ENCODE data around the gene ZBTB43.

ZBTB43 gene

DNA sequence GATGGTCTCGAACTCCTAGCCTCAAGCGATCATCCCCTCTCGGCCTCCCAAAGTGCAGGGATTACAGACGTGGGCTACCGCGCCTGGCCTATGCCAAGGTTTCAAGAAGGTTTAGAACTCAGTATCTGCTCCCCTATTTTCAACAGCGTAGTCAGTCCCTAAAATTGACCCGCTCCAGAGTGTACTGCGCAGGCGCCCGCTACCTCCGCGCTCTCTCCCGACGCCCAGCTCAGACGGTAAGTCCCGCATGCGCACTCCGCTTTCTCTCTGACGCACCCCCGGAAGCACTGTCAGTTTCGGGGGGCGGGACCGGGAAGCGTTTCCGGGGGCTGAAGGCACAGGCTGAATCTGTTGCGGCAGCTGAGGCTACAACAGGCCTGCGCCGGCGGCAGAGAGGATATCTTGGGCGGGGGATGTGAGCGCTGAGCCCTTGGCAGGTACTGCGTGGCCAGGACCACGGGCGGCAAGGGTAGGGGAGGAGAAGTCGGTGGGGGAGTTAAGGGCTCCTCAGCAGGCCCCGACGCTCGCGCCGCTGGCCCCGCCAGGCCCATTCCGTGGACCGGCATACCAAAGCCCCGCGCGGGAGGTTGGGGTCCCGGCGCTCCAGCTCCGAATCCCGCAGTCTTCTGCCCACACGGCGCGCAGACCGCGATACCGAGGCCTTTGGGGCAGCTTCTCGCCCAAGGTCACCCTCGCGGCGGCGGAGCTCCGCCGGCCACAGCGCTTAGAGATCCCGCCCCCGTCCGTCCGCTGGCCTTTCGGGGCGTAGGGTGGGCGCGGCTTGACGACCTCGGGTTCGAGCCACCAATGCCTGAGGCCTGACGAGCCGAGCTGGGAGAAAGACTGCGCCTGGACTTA lies at the start of gene ZBTB43:
Gene ZBTB43 (plus strand): TSS at position 345 of the 858 bp plus-strand sequence. CDS start 27,470 bp downstream, outside the sequence.
- DNase-seq (ENCODE audit: low read depth, low spot score) = peak; percentile 83
- Histone ChIP-seq H3K27ac (peak within 1 kb of the TSS; percentile 59; the same call in 1 of the 2 replicates), H3K36me3 (ENCODE audit: insufficient read depth, low read length) (peaks cover 9% of the 10 kb centered on the region), H3K4me3 (peak within 1 kb of the TSS; percentile 80), H3K9me3 (ENCODE audit: low read depth, low read length) (no peaks in the 10 kb centered on the region), H3K9ac (ENCODE audit: insufficient read length) (peak within 1 kb of the TSS; percentile 89)
- TF ChIP-seq POLR2AphosphoS5 (IDR thresholded peaks at IDR 0.05; ENCODE audit: borderline replicate concordance, low read depth, low read length) (peak; percentile 88), FOXP2 (optimal IDR thresholded peaks at IDR 0.05; ENCODE audit: control extremely low read depth, extremely low read length, insufficient read depth) (peak; percentile 67), EZH2 (IDR thresholded peaks at IDR 0.05) (no peak)

DNA sequence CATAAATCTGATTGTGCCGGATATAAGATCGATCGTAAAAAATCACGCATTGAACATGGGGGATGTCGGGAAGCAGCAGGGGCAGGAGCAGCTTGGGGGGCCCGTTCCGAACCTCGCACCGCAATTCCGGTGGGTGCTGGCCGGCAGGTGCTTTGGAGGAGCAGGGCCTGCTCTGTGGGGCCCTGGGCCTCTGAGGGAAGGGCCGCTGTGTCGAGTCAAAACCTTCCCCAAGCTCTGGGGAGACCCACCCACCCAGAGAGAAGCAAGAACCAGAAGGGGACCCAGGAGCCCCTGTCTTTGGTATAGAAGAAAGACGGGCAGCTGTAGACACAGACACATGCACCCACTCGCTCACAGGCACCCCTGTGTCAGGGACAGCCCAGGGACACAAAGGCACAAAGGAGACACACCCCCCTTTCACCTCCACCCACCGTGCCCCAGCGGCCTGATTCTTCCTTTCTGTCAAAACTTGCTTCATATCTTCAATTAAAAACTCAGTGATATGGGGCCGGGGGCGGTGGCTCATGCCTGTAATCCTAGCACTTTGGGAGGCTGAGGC lies 49.4 kb upstream of the ZBTB43 start:
- Histone ChIP-seq H3K36me3 (ENCODE audit: insufficient read depth, low read length) (no peaks in the 10 kb centered on the region), H3K4me3 (peak overlapping the region; percentile 8; the same call in 1 of the 2 replicates), H3K9ac (ENCODE audit: insufficient read length) (no peak overlapping the region), H3K9me3 (ENCODE audit: low read depth, low read length) (no peaks in the 10 kb centered on the region), H3K27ac (no peak overlapping the region)
- no peak for DNase-seq (ENCODE audit: low read depth, low spot score)
- TF ChIP-seq EZH2 (IDR thresholded peaks at IDR 0.05) (no peak), FOXP2 (optimal IDR thresholded peaks at IDR 0.05; ENCODE audit: control extremely low read depth, extremely low read length, insufficient read depth) (no peak), POLR2AphosphoS5 (IDR thresholded peaks at IDR 0.05; ENCODE audit: borderline replicate concordance, low read depth, low read length) (no peak)

DNA sequence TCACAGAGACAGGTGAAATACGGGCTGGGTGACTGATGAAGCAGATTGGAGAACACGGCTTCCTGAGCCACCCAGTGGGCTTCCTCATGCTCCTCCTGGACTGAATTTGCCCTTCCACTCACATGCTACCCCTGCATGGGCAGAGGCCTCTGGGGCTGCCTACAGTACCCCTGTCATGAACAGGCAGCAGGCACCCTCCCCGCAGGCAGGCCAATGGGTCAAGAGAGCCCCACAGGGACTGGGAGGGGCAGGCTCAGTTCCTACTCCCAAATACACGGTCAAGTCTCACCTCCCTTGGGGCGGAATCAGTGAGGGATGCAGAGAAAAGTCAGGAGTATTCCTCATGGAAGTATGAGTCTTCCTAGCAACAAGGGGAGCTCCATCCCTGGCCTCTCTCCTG lies 48.6 kb upstream of the ZBTB43 start:
- DNase-seq (ENCODE audit: low read depth, low spot score) = no peak
- H3K9me3 ChIP-seq (ENCODE audit: low read depth, low read length) = no peaks in the 10 kb centered on the region
- H3K36me3 ChIP-seq (ENCODE audit: insufficient read depth, low read length) = no peaks in the 10 kb centered on the region
- no peak for TF ChIP-seq FOXP2 (optimal IDR thresholded peaks at IDR 0.05; ENCODE audit: control extremely low read depth, extremely low read length, insufficient read depth)
- H3K4me3 ChIP-seq = no peak overlapping the region
- no peak overlapping the region for H3K9ac ChIP-seq (ENCODE audit: insufficient read length)
- H3K27ac ChIP-seq = no peak overlapping the region

GRCh38 chr9:126756876-126757415 lies 47.9 kb upstream of the ZBTB43 start:
- H3K4me3 ChIP-seq = no peak overlapping the region
- no peak for TF ChIP-seq FOXP2 (optimal IDR thresholded peaks at IDR 0.05; ENCODE audit: control extremely low read depth, extremely low read length, insufficient read depth)
- TF ChIP-seq POLR2AphosphoS5 (IDR thresholded peaks at IDR 0.05; ENCODE audit: borderline replicate concordance, low read depth, low read length) = no peak
- no peak for TF ChIP-seq EZH2 (IDR thresholded peaks at IDR 0.05)
- H3K9ac ChIP-seq (ENCODE audit: insufficient read length) = no peak overlapping the region
- peak; percentile 28 for DNase-seq (ENCODE audit: low read depth, low spot score)
- H3K9me3 ChIP-seq (ENCODE audit: low read depth, low read length) = no peaks in the 10 kb centered on the region
- H3K27ac ChIP-seq = no peak overlapping the region
- H3K36me3 ChIP-seq (ENCODE audit: insufficient read depth, low read length) = no peaks in the 10 kb centered on the region

DNA sequence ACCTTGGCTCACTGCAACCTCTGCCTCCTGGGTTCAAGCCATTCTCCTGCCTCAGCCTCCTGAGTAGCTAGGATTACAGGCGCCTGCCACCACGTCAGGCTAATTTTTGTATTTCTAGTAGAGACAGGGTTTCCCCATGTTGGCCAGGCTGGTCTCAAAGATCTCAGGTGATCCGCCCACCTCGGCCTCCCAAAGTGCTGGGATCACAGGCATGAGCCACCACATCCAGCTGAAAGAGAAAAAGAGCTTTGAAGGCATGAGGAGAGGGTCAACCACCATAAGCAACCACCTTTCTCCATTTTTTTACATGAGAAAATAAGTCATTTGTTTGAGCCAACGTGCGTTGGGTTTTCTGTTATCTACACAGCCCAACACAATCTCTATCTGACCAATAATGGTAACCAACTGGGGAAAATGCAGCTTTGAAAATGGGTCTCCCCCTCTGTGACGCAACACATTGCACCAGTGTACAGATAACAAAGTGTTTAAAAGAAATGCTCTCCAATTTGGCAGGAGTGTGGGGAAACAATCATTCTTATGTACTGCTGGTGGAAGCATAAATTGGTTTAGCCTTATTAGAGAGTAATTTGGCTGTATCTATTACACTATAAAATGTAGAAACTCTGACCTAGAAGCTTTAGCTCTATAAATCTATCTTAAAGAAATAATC lies 45.8 kb upstream of the ZBTB43 start:
- Histone ChIP-seq H3K27ac (no peak overlapping the region), H3K36me3 (ENCODE audit: insufficient read depth, low read length) (no peaks in the 10 kb centered on the region), H3K9me3 (ENCODE audit: low read depth, low read length) (no peaks in the 10 kb centered on the region), H3K9ac (ENCODE audit: insufficient read length) (no peak overlapping the region), H3K4me3 (no peak overlapping the region)
- no peak for DNase-seq (ENCODE audit: low read depth, low spot score)
- TF ChIP-seq FOXP2 (optimal IDR thresholded peaks at IDR 0.05; ENCODE audit: control extremely low read depth, extremely low read length, insufficient read depth) (no peak), POLR2AphosphoS5 (IDR thresholded peaks at IDR 0.05; ENCODE audit: borderline replicate concordance, low read depth, low read length) (no peak), EZH2 (IDR thresholded peaks at IDR 0.05) (no peak)

- H3K9me3 ChIP-seq (ENCODE audit: low read depth, low read length) = no peaks in the 10 kb centered on the region
- DNase-seq (ENCODE audit: low read depth, low spot score) = no peak
- H3K9ac ChIP-seq (ENCODE audit: insufficient read length) = no peak overlapping the region
- no peak overlapping the region for H3K4me3 ChIP-seq
- TF ChIP-seq EZH2 (IDR thresholded peaks at IDR 0.05) (no peak), FOXP2 (optimal IDR thresholded peaks at IDR 0.05; ENCODE audit: control extremely low read depth, extremely low read length, insufficient read depth) (no peak), POLR2AphosphoS5 (IDR thresholded peaks at IDR 0.05; ENCODE audit: borderline replicate concordance, low read depth, low read length) (no peak)
- no peaks in the 10 kb centered on the region for H3K36me3 ChIP-seq (ENCODE audit: insufficient read depth, low read length)
- H3K27ac ChIP-seq = no peak overlapping the region
Observed at GRCh38 chr9:126761274-126761673, 43.6 kb upstream of the ZBTB43 start.

GRCh38 chr9:126763130-126763764 lies 41.6 kb upstream of the ZBTB43 start:
- no peaks in the 10 kb centered on the region for H3K9me3 ChIP-seq (ENCODE audit: low read depth, low read length)
- H3K4me3 ChIP-seq = no peak overlapping the region
- no peaks in the 10 kb centered on the region for H3K36me3 ChIP-seq (ENCODE audit: insufficient read depth, low read length)
- TF ChIP-seq EZH2 (IDR thresholded peaks at IDR 0.05) (no peak), POLR2AphosphoS5 (IDR thresholded peaks at IDR 0.05; ENCODE audit: borderline replicate concordance, low read depth, low read length) (no peak)
- no peak overlapping the region for H3K27ac ChIP-seq
- no peak overlapping the region for H3K9ac ChIP-seq (ENCODE audit: insufficient read length)
- DNase-seq (ENCODE audit: low read depth, low spot score) = no peak
